NCI-H1930 (cell line): Measurements from ENCODE around the gene SIRT3.

ENCODE experiments used
- DNase-seq, 2 experiments: peaks; one replicate each; lab custom pipeline; 2025; lab: John Stamatoyannopoulos, UW

Gene SIRT3

GRCh38 chr11:215581-216037 lies 20.5 kb downstream of the SIRT3 start:
- no peak for DNase-seq

GRCh38 chr11:214083-214482 lies 22.1 kb downstream of the SIRT3 start:
- DNase-seq = no peak

- DNase-seq = no peak
Observed at GRCh38 chr11:213111-213510, 23.0 kb downstream of the SIRT3 start.

GRCh38 chr11:212150-213100 lies 23.7 kb downstream of the SIRT3 start:
- DNase-seq = no peak

GRCh38 chr11:211741-212140 lies 24.4 kb downstream of the SIRT3 start:
- no peak for DNase-seq

- DNase-seq = no peak
Observed at GRCh38 chr11:211295-211694, 24.8 kb downstream of the SIRT3 start.

- DNase-seq = no peak
Observed at GRCh38 chr11:210803-211180, 25.4 kb downstream of the SIRT3 start.

GRCh38 chr11:210122-210802 lies 25.9 kb downstream of the SIRT3 start:
- DNase-seq = no peak

GRCh38 chr11:209275-210121 lies 26.6 kb downstream of the SIRT3 start:
- DNase-seq = no peak

- DNase-seq = no peak
Observed at GRCh38 chr11:208917-209260, 27.3 kb downstream of the SIRT3 start.

GRCh38 chr11:208181-208916 lies 27.8 kb downstream of the SIRT3 start:
- DNase-seq = peak; percentile 55 to 77

- DNase-seq = no peak
Observed at GRCh38 chr11:207863-208180, 28.3 kb downstream of the SIRT3 start.

- DNase-seq = peak; percentile 94 to 97
Observed at GRCh38 chr11:207208-207862, 28.8 kb downstream of the SIRT3 start, which contains the start of the genes BET1L and RIC8A. Gene BET1L (minus strand): TSS chr11:207399. CDS start chr11:207321, 78 bp downstream. Gene RIC8A (plus strand): TSS chr11:207708. CDS start chr11:208855, 1,147 bp downstream.

GRCh38 chr11:206526-207207 lies 29.5 kb downstream of the SIRT3 start:
- no peak for DNase-seq

GRCh38 chr11:206002-206384 lies 30.1 kb downstream of the SIRT3 start:
- no peak for DNase-seq

GRCh38 chr11:205221-206001 lies 30.7 kb downstream of the SIRT3 start:
- DNase-seq = no peak

GRCh38 chr11:204587-205109 lies 31.5 kb downstream of the SIRT3 start:
- no peak for DNase-seq

GRCh38 chr11:203945-204586 lies 32.1 kb downstream of the SIRT3 start:
- no peak for DNase-seq
